ENCODE measurements around the gene C6orf136.

Gene C6orf136

DNA sequence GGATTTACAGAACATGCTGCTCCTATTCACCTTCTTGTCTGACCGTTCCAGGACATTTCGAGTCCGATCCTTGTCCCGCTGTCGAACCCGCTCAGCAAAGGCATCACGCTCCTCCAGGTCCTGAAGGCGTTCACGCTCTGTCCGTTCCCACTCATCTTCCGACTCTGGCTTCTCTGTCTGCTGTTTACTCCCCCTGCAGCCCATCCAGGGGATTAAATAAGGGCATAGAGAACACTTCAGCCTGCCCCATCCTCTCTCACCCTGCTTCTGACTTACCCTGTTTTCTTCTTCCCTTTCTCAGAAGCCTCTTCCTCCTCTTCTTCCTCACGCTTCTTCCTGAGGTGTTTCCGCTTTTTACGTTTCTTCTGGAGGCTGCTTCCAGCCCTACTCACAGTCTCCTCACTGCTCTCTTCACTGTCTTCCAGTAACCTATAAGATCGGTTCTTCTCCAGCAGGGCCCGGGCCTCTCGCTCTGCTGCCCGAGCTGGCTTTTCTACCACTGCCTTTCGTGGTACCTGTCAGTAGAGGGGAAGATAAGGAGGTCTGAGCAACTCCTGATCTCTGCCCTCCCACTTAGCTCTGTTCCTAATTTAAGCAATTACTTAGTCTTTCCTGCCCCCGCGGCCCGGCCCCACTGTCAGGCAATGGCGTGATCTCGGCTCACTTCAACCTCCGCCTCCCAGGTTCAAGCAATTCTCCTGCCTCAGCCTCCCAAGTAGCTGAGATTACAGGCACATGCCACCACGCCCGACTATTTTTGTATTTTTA lies 24.0 kb downstream of the C6orf136 start:
- no peak overlapping the region for H3K4me3 ChIP-seq (ENCODE audit: low read depth, low read length)
- TF ChIP-seq, protein P1, sequence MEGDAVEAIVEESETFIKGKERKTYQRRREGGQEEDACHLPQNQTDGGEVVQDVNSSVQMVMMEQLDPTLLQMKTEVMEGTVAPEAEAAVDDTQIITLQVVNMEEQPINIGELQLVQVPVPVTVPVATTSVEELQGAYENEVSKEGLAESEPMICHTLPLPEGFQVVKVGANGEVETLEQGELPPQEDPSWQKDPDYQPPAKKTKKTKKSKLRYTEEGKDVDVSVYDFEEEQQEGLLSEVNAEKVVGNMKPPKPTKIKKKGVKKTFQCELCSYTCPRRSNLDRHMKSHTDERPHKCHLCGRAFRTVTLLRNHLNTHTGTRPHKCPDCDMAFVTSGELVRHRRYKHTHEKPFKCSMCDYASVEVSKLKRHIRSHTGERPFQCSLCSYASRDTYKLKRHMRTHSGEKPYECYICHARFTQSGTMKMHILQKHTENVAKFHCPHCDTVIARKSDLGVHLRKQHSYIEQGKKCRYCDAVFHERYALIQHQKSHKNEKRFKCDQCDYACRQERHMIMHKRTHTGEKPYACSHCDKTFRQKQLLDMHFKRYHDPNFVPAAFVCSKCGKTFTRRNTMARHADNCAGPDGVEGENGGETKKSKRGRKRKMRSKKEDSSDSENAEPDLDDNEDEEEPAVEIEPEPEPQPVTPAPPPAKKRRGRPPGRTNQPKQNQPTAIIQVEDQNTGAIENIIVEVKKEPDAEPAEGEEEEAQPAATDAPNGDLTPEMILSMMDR (IDR thresholded peaks at IDR 0.05; ENCODE audit: low read depth, low read length) = peak; percentile 6; the same call in 1 of the 2 replicates

DNA sequence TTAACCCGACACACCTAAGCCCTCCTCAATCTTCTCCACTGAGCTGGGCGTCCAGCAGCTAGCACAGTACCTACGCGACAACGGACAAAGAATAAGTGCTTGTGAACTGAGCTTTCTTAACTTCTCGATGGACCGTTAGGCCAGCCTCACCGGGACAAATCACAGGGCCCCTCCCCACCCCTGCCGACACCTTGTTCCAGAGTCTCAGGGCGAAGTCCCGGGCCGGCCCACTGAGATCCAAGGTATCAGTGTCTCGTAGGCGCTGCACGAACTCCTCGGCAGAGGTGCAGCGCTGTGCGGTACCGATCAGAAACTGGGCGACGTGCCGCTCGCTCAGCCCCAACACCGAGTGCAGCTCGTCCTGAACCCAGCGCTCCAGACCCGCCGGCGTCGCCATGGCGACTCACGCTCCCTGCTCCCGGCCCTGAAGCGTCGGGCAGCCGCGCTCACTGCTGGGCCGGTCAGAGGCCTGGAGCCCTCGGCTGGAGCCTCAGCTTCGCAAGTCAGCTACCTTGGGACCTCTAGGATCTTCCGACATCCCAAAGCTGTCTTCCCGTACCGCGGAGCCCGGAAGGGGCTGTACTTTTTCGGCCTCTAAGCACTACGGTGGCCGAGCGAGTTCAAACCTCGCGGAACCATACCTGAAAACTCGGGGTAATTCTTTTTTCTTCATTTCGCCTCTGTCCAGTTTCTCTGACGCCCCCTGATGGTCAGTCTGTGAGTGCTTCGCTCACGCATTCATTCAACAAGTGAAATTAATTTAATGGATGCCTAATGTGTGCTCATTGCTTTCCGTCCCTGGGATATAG lies 25.7 kb downstream of the C6orf136 start, which contains the start of gene DHX16:
Gene DHX16, minus strand, starts transcription at position 562 of the 809 bp plus-strand sequence. Its CDS starts 165 bp downstream, at position 397.
- TF ChIP-seq, protein P1 (IDR thresholded peaks at IDR 0.05; ENCODE audit: low read depth, low read length) = peak; percentile 80
- H3K4me3 ChIP-seq (ENCODE audit: low read depth, low read length) = peak within 1 kb of the TSS; percentile 98

DNA sequence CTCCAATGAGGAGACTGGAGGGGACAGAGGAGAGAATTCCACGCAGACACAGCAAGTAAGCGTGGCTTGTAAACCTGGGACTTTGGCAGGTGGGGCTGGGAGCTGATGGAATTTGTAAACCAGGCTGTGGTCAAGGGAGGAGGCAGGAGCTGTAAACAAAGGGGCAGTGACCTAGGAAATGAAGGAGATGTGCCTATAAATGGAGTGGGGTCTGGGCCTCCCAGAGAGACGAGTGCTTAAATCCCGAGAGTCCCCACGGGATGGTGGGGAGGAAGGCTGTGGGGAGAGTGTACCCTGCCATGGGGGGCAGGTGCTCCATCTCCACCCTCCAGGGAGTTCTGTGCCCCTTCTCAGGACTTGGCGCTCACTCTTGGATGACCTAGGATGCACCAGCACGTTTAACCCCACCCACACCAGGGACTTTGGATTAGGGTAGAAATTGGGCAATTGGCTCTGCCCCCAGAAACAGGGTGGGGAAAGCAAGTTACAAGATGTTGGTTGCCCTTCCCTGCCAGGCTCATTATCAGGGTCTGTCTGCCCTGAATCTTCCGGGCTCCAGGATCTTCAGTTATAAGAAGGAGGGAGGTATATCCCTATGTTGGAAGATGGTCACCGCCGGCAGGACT lies 29.8 kb downstream of the C6orf136 start:
- H3K4me3 ChIP-seq (ENCODE audit: low read depth, low read length) = no peak overlapping the region
- TF ChIP-seq, protein P1 (IDR thresholded peaks at IDR 0.05; ENCODE audit: low read depth, low read length) = no peak

DNA sequence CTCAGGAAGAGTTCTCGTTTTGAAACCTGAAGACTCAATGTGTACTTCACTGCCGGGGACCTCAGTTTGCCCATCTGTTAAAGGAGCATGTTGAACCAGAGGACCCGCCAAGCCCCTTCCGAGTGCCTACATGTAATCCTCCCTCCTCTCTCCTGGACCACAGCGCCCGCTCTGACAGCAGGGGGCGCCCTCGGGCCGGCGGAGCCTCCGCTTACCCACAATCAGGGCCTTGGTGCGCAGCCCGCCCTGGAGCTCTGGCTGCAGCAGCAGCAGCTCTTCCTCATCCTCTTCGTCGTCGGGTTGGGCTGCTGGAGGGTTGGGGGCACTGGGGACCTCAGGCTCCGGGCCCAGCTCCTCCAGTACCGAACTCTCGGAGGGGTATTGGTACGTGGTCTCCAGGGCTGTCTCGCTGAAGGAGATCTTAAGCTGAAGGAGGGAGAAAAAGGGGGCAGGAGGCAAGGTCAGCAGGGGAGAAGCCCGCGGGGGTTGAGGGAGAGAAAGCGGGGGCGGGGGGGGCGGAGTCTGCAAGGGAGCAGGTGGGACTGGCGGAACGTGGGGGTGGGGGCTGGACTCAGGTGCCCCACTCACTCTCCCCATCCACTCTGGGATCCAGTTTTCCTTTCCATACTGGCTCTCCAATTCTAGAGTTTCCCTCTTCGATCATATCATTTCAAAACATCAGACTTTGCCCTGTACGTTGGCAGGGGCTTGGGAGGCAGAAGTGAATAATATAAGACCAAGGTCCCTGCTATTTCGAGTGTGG lies 32.2 kb downstream of the C6orf136 start:
- peak overlapping the region; percentile 36 for H3K4me3 ChIP-seq (ENCODE audit: low read depth, low read length)
- TF ChIP-seq, protein P1 (IDR thresholded peaks at IDR 0.05; ENCODE audit: low read depth, low read length) = peak; percentile 88

DNA sequence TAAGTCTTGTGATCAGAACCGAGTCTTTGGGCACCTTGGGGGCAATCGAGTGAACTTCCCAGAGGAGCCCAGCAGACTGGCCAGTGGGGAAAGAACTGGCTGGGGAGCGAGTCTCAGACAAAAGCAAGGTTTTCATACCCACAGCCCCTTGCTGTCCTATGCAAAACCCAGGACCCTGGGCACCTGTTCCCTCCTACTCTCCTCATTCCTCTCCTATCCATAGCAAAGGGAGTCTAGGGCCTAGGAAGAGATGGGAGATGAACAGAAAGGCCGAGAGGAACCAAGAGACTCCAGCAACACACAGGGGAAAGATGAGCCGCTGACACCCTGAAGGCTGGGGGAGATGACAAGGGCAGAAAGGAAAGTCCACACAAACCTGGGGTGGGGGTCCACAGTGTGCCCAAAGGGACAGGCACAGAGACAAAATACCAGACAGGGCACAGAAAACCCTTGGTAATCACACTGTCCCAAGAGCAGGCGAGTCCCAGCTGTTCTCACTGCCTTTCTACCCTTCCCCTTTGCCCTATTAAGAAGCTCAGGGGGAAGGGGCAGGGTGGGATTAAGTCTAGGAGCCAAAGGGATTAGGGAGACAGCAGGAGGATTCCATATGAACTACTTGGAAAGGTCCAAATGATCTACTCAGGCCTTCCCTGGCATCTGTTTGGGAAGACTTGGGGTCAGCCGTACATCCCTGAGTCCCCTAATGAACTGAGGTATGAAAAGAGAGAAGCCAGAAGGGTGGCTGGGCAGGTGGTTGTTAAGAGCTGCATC lies 33.0 kb downstream of the C6orf136 start:
- peak overlapping the region; percentile 36 for H3K4me3 ChIP-seq (ENCODE audit: low read depth, low read length)
- TF ChIP-seq, protein P1 (IDR thresholded peaks at IDR 0.05; ENCODE audit: low read depth, low read length) = no peak

DNA sequence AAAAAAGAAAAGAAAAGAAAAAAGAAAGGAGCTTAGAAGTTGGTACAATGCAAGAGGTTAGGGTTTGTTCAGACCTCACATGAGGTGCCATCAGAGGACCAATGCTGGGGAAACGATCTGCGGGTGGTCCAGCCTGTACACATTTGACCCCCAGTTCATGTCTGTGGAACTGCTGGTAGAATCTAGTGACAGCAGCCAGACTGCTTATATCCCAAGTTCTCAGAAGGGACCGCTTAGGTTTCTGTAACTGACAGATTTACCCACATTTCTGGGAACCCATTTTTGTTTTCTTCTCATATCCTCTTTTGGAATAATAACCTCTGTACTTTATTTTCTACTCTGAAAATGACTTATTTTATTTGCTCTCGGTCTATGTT lies 34.8 kb downstream of the C6orf136 start:
- H3K4me3 ChIP-seq (ENCODE audit: low read depth, low read length) = peak overlapping the region; percentile 77
- TF ChIP-seq, protein P1 (IDR thresholded peaks at IDR 0.05; ENCODE audit: low read depth, low read length) = no peak

All from WI38 (cell line).